SKM-1 treated with dmso at 0.1 percent for 144 hours (cell line): ENCODE measurements around the gene PPP2R5C.

Experiments used
- DNase-seq: peaks from one replicate; lab custom pipeline; 2025; ENCODE audit not compliant: unreplicated experiment; lab: John Stamatoyannopoulos, UW

PPP2R5C gene

GRCh38 chr14:101813171-101813759, 51.8 kb downstream of the PPP2R5C start:
- DNase-seq: no peak

- no peak for DNase-seq
Measured at GRCh38 chr14:101813833-101814232, 52.3 kb downstream of the PPP2R5C start.

GRCh38 chr14:101814934-101815333, 53.4 kb downstream of the PPP2R5C start:
- no peak for DNase-seq

GRCh38 chr14:101815994-101816393, 54.5 kb downstream of the PPP2R5C start:
- DNase-seq: no peak

- no peak for DNase-seq
Measured at GRCh38 chr14:101817501-101818001, 56.0 kb downstream of the PPP2R5C start.

GRCh38 chr14:101819251-101819990, 57.9 kb downstream of the PPP2R5C start:
- DNase-seq: no peak

- no peak for DNase-seq
Measured at GRCh38 chr14:101820283-101820798, 58.8 kb downstream of the PPP2R5C start.

- no peak for DNase-seq
Measured at GRCh38 chr14:101821528-101821927, 60.0 kb downstream of the PPP2R5C start.

GRCh38 chr14:101823066-101823465, 61.6 kb downstream of the PPP2R5C start:
- no peak for DNase-seq

GRCh38 chr14:101823511-101824120, 62.1 kb downstream of the PPP2R5C start:
- DNase-seq: no peak

- DNase-seq: no peak
Measured at GRCh38 chr14:101824339-101824727, 62.8 kb downstream of the PPP2R5C start.

- DNase-seq: no peak
Measured at GRCh38 chr14:101825797-101826196, 64.3 kb downstream of the PPP2R5C start.

- DNase-seq: no peak
Measured at GRCh38 chr14:101826351-101826750, 64.8 kb downstream of the PPP2R5C start.

GRCh38 chr14:101827286-101827685, 65.8 kb downstream of the PPP2R5C start:
- no peak for DNase-seq

GRCh38 chr14:101828046-101828445, 66.5 kb downstream of the PPP2R5C start:
- no peak for DNase-seq

- DNase-seq: no peak
Measured at GRCh38 chr14:101830271-101830670, 68.8 kb downstream of the PPP2R5C start.

GRCh38 chr14:101833045-101833444, 71.5 kb downstream of the PPP2R5C start:
- no peak for DNase-seq

- DNase-seq: no peak
Measured at GRCh38 chr14:101834397-101834796, 72.9 kb downstream of the PPP2R5C start.

- no peak for DNase-seq
Measured at GRCh38 chr14:101834800-101835547, 73.5 kb downstream of the PPP2R5C start.

GRCh38 chr14:101835566-101835965, 74.1 kb downstream of the PPP2R5C start:
- DNase-seq: no peak

- DNase-seq: no peak
Measured at GRCh38 chr14:101836135-101836534, 74.6 kb downstream of the PPP2R5C start.
